Kidney (tissue), 14 donors: ENCODE data around the gene NLRX1. TPM values are rescaled to one million over a fixed set of nuclear protein-coding genes. Genes with fewer than 3 reads are reported as not detected.

ENCODE experiments used
- DNase-seq, 5 donors: peaks; one replicate each; pipeline ENCODE4 v3.0.0-alpha.2; 2013 to 2020
- FAIRE-seq: peaks from 2 replicates; lab custom pipeline; 2012; peaks lifted over from hg19 to GRCh38; lab: Jason Lieb, UNC
- H3K27ac ChIP-seq, 2 donors: one replicate each; pipeline ENCODE4 v1.7.0; 2013; ENCODE audit warnings: low read depth in 2 of 2, low read length in 2 of 2, inconsistent platforms in 1 of 2
- H3K27me3 ChIP-seq: one replicate; pipeline ENCODE4 v1.7.1; 2013; ENCODE audit warnings: low read length, inconsistent platforms; ENCODE audit not compliant: control insufficient read depth, insufficient read depth
- H3K36me3 ChIP-seq, 3 donors: one replicate each; pipeline versions ENCODE4 v1.7.0 to v1.7.1; 2013; ENCODE audit warnings: low read length in 3 of 3, control low read depth in 1 of 3, inconsistent platforms in 1 of 3; ENCODE audit not compliant: insufficient read depth in 3 of 3, control insufficient read depth in 2 of 3
- H3K4me1 ChIP-seq, 3 donors: one replicate each; pipeline versions ENCODE4 v1.7.0 to v1.7.1; 2013; ENCODE audit warnings: low read length in 3 of 3, inconsistent platforms in 1 of 3, low read depth in 1 of 3; ENCODE audit not compliant: control insufficient read depth in 2 of 3, insufficient read depth in 2 of 3
- H3K4me3 ChIP-seq, 3 donors: one replicate each; pipeline versions ENCODE4 v1.7.0 to v1.8.1; 2013; ENCODE audit warnings: low read length in 3 of 3, control low read depth in 1 of 3, inconsistent platforms in 1 of 3
- H3K9ac ChIP-seq, 3 donors: one replicate each; pipeline versions ENCODE4 v1.7.0 to v1.7.1; 2013; ENCODE audit warnings: low read length in 3 of 3, control low read depth in 1 of 3, inconsistent platforms in 1 of 3
- H3K9me3 ChIP-seq, 3 donors: one replicate each; pipeline versions ENCODE4 v1.7.0 to v1.7.1; 2013; ENCODE audit warnings: low read length in 3 of 3, control low read depth in 1 of 3, inconsistent platforms in 1 of 3; ENCODE audit not compliant: control insufficient read depth in 2 of 3, insufficient read depth in 1 of 3
- CTCF ChIP-seq: IDR thresholded peaks from 3 replicates; pipeline ENCODE4 v1.5.1; 2012; ENCODE audit warnings: mild to moderate bottlenecking, moderate library complexity, borderline replicate concordance; ENCODE audit not compliant: insufficient read depth; ENCODE audit errors: extremely low read depth
- intact Hi-C: fragments of 100-400 bp; cut with DNase I; formaldehyde crosslinking; loops from one replicate; pipeline ENCODE4 v1.11.1; 2022
- polyA plus RNA-seq: library from polyadenylated mRNA; stranded (reverse); fragments of 350-450 nt; fragmentation: Illumina TruSeq; extraction: RNeasy Lipid Tissue Mini Kit (QIAGEN cat#74804); gene quantifications from one replicate; pipeline ENCODE4 v1.2.3, GENCODE V29; 2014; ENCODE audit warnings: low read depth, low replicate concordance; ENCODE audit not compliant: insufficient read depth
- total RNA-seq: library from RNA; stranded (reverse); fragmentation: NEBNext Ultra II Directional; extraction: Animal tissue kit (Norgen Biotek cat#: 25700); gene quantifications from one replicate; pipeline ENCODE4 v1.2.1, GENCODE V29; 2021
- donor health status: control.
- donor health status: control.
- donor health status: control.
- donor health status: control.
- donor health status: control.
- donor health status: DM: yes; HTN: yes; CAD: no.
- donor health status: Normal renal cell carcinoma (clear cell type).

NLRX1 gene
- total and polyA plus RNA-seq, 2 donors from 2014 or later, result 11.9 to 21.2 TPM

DNA sequence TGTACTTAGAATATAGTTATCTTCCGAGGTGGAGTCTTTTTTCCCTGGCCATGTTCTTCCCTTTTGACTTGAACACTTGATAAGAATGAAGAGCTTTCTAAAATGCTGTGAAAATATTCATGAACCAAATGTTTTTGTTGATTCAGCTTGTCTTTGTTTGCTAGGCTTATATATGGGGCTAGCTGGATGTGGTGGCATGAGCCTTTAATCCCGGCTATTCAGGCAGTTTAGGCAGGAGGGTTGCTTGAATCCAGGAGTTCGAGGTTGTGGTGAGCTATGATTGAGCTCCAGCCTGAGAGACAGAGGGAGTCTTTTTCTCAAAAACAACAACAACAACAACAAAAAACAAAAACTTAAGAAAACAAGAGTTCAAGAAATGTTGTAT, 60.8 kb downstream of the NLRX1 start:
- Histone ChIP-seq H3K27me3 (no peaks in the 10 kb centered on the region), H3K4me3 (no peak overlapping the region), H3K4me1 (no peaks in the 10 kb centered on the region), H3K9me3 (no peaks in the 10 kb centered on the region), H3K27ac (no peak overlapping the region), H3K9ac (no peak overlapping the region), H3K36me3 (no peaks in the 10 kb centered on the region)
- FAIRE-seq, result no peak
- DNase-seq, result no peak
- TF ChIP-seq CTCF, result no peak
- intact Hi-C loops, result no loop called here

DNA sequence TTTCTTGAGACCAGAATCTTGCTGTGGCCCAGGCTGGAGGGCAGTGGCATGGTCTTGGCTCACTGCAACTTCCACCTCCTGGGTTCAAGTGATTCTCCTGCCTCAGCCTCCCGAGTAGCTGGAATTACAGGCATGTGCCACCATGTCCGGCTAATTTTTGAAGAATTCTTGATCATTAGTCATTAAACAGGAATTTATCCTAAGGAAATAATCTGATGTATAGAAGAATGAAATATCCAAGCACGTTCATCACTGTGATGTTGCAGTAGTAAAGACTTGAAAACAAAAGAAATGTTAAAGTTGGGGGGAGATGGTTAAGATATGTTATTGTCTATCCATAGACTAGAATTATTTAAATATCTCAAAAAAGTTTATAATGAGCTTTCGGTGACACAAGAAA, 61.2 kb downstream of the NLRX1 start:
- DNase-seq (no peak), FAIRE-seq (no peak)
- no peaks in the 10 kb centered on the region for H3K9me3 ChIP-seq
- no peaks in the 10 kb centered on the region for H3K36me3 ChIP-seq
- intact Hi-C loops, result no loop called here
- no peaks in the 10 kb centered on the region for H3K27me3 ChIP-seq
- no peak overlapping the region for H3K9ac ChIP-seq
- no peaks in the 10 kb centered on the region for H3K4me1 ChIP-seq
- no peak overlapping the region for H3K27ac ChIP-seq
- no peak for TF ChIP-seq CTCF
- no peak overlapping the region for H3K4me3 ChIP-seq

Other genes starting within 250 kb of the NLRX1 start
- 57.5 TPM for gene BCL9L, start 242.8 kb upstream of the NLRX1 start, total RNA-seq
- gene BCL9L, start 242.8 kb upstream of the NLRX1 start, polyA plus RNA-seq, result 5.0 TPM
- not detected for gene UPK2, start 212.4 kb upstream of the NLRX1 start, total RNA-seq
- gene UPK2, start 212.4 kb upstream of the NLRX1 start, polyA plus RNA-seq, result not detected
- not detected for gene FOXR1, start 197.0 kb upstream of the NLRX1 start, total RNA-seq
- gene FOXR1, start 197.0 kb upstream of the NLRX1 start, polyA plus RNA-seq, result not detected
- 45.0 TPM for gene CENATAC, start 170.6 kb upstream of the NLRX1 start, total RNA-seq
- 19.8 TPM for gene CENATAC, start 170.6 kb upstream of the NLRX1 start, polyA plus RNA-seq
- 852 TPM for gene RPS25, start 150.4 kb upstream of the NLRX1 start, total RNA-seq
- gene RPS25, start 150.4 kb upstream of the NLRX1 start, polyA plus RNA-seq, result 1,047 TPM
- gene TRAPPC4, start 150.0 kb upstream of the NLRX1 start, total RNA-seq, result 82.6 TPM
- gene TRAPPC4, start 150.0 kb upstream of the NLRX1 start, polyA plus RNA-seq, result 136 TPM
- 49.5 TPM for gene SLC37A4, start 137.8 kb upstream of the NLRX1 start, total RNA-seq
- 115 TPM for gene SLC37A4, start 137.8 kb upstream of the NLRX1 start, polyA plus RNA-seq
- gene HYOU1, start 111.5 kb upstream of the NLRX1 start, total RNA-seq, result 187 TPM
- gene HYOU1, start 111.5 kb upstream of the NLRX1 start, polyA plus RNA-seq, result 69.0 TPM
- gene VPS11, start 100.9 kb upstream of the NLRX1 start, total RNA-seq, result 40.8 TPM
- 40.0 TPM for gene VPS11, start 100.9 kb upstream of the NLRX1 start, polyA plus RNA-seq
- gene HMBS, start 83.8 kb upstream of the NLRX1 start, total RNA-seq, result 16.7 TPM
- 32.3 TPM for gene HMBS, start 83.8 kb upstream of the NLRX1 start, polyA plus RNA-seq
- 34.8 TPM for gene DPAGT1, start 66.9 kb upstream of the NLRX1 start, total RNA-seq
- 41.0 TPM for gene DPAGT1, start 66.9 kb upstream of the NLRX1 start, polyA plus RNA-seq
- 16.0 TPM for gene C2CD2L, start 61.4 kb upstream of the NLRX1 start, total RNA-seq
- gene C2CD2L, start 61.4 kb upstream of the NLRX1 start, polyA plus RNA-seq, result 17.7 TPM
- gene HINFP, start 47.1 kb upstream of the NLRX1 start, total RNA-seq, result 29.1 TPM
- 14.5 TPM for gene HINFP, start 47.1 kb upstream of the NLRX1 start, polyA plus RNA-seq
- gene ABCG4, start 19.7 kb upstream of the NLRX1 start, total RNA-seq, result 0.25 TPM
- 0.52 TPM for gene ABCG4, start 19.7 kb upstream of the NLRX1 start, polyA plus RNA-seq
- 3.5 TPM for gene NHERF4, start 16.8 kb downstream of the NLRX1 start, total RNA-seq
- gene NHERF4, start 16.8 kb downstream of the NLRX1 start, polyA plus RNA-seq, result 47.9 TPM
- 20.6 TPM for gene CBL, start 37.6 kb downstream of the NLRX1 start, total RNA-seq
- gene CBL, start 37.6 kb downstream of the NLRX1 start, polyA plus RNA-seq, result 2.0 TPM
- gene MCAM, start 148.4 kb downstream of the NLRX1 start, total RNA-seq, result 137 TPM
- gene MCAM, start 148.4 kb downstream of the NLRX1 start, polyA plus RNA-seq, result 42.1 TPM
- 23.5 TPM for gene RNF26, start 165.8 kb downstream of the NLRX1 start, total RNA-seq
- 18.2 TPM for gene RNF26, start 165.8 kb downstream of the NLRX1 start, polyA plus RNA-seq
- 42.8 TPM for gene C1QTNF5, start 172.2 kb downstream of the NLRX1 start, total RNA-seq
- 40.4 TPM for gene C1QTNF5, start 172.2 kb downstream of the NLRX1 start, polyA plus RNA-seq
- not detected for gene MFRP, start 178.0 kb downstream of the NLRX1 start, total RNA-seq
- not detected for gene MFRP, start 178.0 kb downstream of the NLRX1 start, polyA plus RNA-seq
- gene USP2, start 213.0 kb downstream of the NLRX1 start, total RNA-seq, result 30.4 TPM
- 57.6 TPM for gene USP2, start 213.0 kb downstream of the NLRX1 start, polyA plus RNA-seq